Activated T-helper 1 cell treated with anti-CD3 and anti-CD28 coated beads, Interleukin-2, amount 50 U/mL, for 16 hours (primary cell): ENCODE results near the gene ZNF783.
"Not testable (repeated sequence)": the region's sequence is repeated elsewhere in the genome, so short reads cannot be mapped to it uniquely, and the experiment has no call there.

Experiments used
- DNase-seq, 2 donors: peaks; one replicate each; pipeline ENCODE4 v3.0.0-alpha.2; 2020; ENCODE audit warnings: low read depth in 1 of 2, low spot score in 1 of 2

Gene ZNF783

DNA sequence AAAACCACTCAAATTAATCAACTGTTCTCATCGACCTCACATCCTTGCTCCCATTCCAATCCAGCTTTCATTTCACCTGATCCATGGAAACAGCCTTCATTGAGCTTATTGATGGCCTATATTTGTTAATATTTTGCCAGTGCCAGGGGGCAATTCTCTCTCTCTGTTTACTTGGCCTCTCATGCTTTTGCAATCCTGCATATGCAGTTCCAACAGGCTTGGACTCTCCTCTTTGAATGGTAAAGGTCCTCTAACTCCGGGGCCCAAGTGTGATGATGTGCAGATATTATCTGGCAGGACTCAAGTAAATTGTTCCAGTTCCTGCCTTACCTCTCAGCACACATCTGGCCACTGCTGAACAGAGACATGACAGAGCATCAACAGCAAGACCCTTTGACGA, 67.3 kb downstream of the ZNF783 start:
- DNase-seq = no peak

DNA sequence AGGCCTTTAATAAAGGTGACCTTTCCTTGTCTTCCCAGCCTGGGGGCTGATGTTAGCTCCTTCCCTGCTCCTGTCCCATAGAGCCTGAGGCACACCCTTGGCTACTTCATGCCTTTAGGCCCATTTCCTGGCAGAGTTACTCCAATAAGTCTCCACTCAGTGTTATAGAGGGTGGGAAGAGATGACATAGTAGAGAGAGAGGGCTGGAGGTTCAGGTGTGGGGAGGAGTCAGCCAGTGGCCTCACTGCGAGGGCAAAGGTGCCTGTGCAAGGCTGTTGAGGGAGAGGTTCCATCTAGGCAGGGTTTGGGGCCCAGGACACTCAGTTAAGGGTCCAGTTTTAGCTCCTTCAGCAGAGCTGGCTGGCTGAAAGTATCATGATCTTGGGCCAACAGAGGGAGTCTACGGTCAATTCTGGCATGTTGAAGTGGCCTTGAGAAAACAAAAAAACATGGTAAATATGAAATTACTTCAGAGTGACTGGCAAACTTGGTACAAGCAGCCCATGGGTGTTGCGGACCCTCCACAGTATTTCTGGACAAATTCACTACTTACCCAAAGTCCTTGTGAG, 67.9 kb downstream of the ZNF783 start:
- no peak for DNase-seq

DNA sequence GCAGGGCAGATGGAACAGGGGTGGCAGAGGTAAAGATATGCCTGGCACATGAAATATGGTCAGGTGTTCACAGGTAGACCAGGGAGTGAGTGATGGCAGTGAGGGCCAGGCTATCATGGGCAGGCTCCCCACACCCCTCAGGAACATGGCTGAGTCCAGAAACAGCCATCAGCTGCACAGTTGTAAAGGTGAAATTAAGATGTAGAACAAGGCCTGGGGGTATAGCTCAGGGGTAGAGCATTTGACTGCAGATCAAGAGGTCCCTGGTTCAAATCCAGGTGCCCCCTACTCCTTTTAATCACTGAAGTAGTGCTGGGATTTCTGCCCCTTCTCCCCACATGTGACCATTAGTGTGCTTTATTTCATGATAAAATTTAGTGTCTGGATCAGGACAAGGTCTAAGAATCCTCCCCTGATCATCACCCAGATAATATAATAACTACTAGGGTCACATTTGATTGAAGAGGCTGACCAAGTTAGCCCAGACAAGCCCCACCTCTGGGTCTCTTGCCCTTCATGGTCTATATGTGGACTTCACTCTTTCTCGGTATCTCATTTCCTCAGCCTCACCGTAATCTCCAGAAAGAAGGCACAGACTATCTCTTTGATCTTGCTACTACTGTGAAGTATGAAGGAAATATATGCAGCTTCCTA, 69.0 kb downstream of the ZNF783 start:
- no peak for DNase-seq

- not testable (repeated sequence) for DNase-seq
Observed at GRCh38 chr7:149332602-149333320, 70.8 kb downstream of the ZNF783 start.

GRCh38 chr7:149333321-149333717, 71.3 kb downstream of the ZNF783 start:
- no peak for DNase-seq

- DNase-seq = no peak
Observed at GRCh38 chr7:149334219-149334618, 72.2 kb downstream of the ZNF783 start.
